K562 (cell line): ENCODE measurements around the gene ZNF556. TPM values are rescaled to one million over a fixed set of nuclear protein-coding genes. Genes with fewer than 3 reads are reported as not detected.

Source experiments
- ATF1 ChIP-seq, 2 experiments: fragments of 450-650 bp in 1 of 2; IDR thresholded peaks; 2 replicates each; pipeline ENCODE4 v1.6.1; 2016; ENCODE audit warnings: missing compliant biosample characterization in 1 of 2, missing genetic modification characterization in 1 of 2
- ATF6 ChIP-seq: sonication (generic); formaldehyde crosslinking; IDR thresholded peaks from 2 replicates; pipeline ENCODE4 v1.4.0; 2020; ENCODE audit warnings: mild to moderate bottlenecking, missing genetic modification reagents
- EWSR1 ChIP-seq: fragments of 450-650 bp; IDR thresholded peaks from 2 replicates; pipeline ENCODE4 v1.6.1; 2018; ENCODE audit warnings: borderline replicate concordance, mild to moderate bottlenecking, low read depth, moderate library complexity; ENCODE audit not compliant: partially characterized antibody
- FOXO4 ChIP-seq: fragments of 450-650 bp; formaldehyde crosslinking; IDR thresholded peaks from 2 replicates; pipeline ENCODE4 v1.4.0; 2020; ENCODE audit warnings: mild to moderate bottlenecking, moderate library complexity
- FOXP1 ChIP-seq: sonication (generic); formaldehyde crosslinking; IDR thresholded peaks from 2 replicates; pipeline ENCODE4 v1.8.0; 2022; ENCODE audit warnings: mild to moderate bottlenecking, missing genetic modification reagents
- GTF2A2 ChIP-seq: IDR thresholded peaks from 2 replicates; pipeline ENCODE4 v1.6.1; 2016; ENCODE audit warnings: mild to moderate bottlenecking, missing genetic modification characterization, missing compliant biosample characterization
- LCOR ChIP-seq: sonication (generic); formaldehyde crosslinking; IDR thresholded peaks from 2 replicates; pipeline ENCODE4 v1.8.0; 2022; ENCODE audit warnings: mild to moderate bottlenecking, missing genetic modification reagents
- MCM3 ChIP-seq: fragments of 450-650 bp; IDR thresholded peaks from 2 replicates; pipeline ENCODE4 v1.6.1; 2016
- NEUROD1 ChIP-seq: fragments of 150-350 bp; IDR thresholded peaks from 2 replicates; pipeline ENCODE4 v1.6.1; 2014; ENCODE audit warnings: borderline replicate concordance, low read length, low read depth; ENCODE audit not compliant: partially characterized antibody
- NR3C1 ChIP-seq: sonication (generic); formaldehyde crosslinking; IDR thresholded peaks from 2 replicates; pipeline ENCODE4 v1.8.1; 2022; ENCODE audit warnings: missing genetic modification reagents
- PCBP1 ChIP-seq: fragments of 200-400 bp; formaldehyde crosslinking; IDR thresholded peaks from 2 replicates; pipeline ENCODE4 v1.6.1; 2018; ENCODE audit warnings: mild to moderate bottlenecking, low read depth, low read length; ENCODE audit not compliant: poor library complexity, severe bottlenecking
- POLR2AphosphoS5 ChIP-seq: IDR thresholded peaks from 2 replicates; pipeline ENCODE4 v1.6.1; 2011; ENCODE audit warnings: mild to moderate bottlenecking, low read depth, low read length, moderate library complexity; ENCODE audit not compliant: control insufficient read depth, insufficient read depth
- POU5F1 ChIP-seq: fragments of 150-350 bp; IDR thresholded peaks from 2 replicates; pipeline ENCODE4 v1.6.1; 2014; ENCODE audit warnings: borderline replicate concordance, low read length, low read depth, mild to moderate bottlenecking; ENCODE audit not compliant: partially characterized antibody
- TSC22D4 ChIP-seq: fragments of 450-650 bp; IDR thresholded peaks from 2 replicates; pipeline ENCODE4 v1.6.1; 2016; ENCODE audit warnings: missing genetic modification characterization, missing biosample characterization, control low read depth
- ZNF121 ChIP-seq: sonication (generic); formaldehyde crosslinking; conservative IDR thresholded peaks from 2 replicates; pipeline ENCODE4 v1.8.0; 2022; ENCODE audit warnings: missing genetic modification reagents
- ZNF143 ChIP-seq: sonication (generic); formaldehyde crosslinking; IDR thresholded peaks from 2 replicates; pipeline ENCODE4 v1.9.0; 2022; ENCODE audit warnings: mild to moderate bottlenecking, missing genetic modification reagents
- ZNF436 ChIP-seq: fragments of 250-450, 450-650 bp; sonication (Bioruptor Pico); formaldehyde crosslinking; IDR thresholded peaks from 2 replicates; pipeline ENCODE4 v1.7.0; 2020; ENCODE audit warnings: mild to moderate bottlenecking
- ZNF445 ChIP-seq: fragments of 250-450 bp; sonication (Bioruptor Pico); IDR thresholded peaks from 2 replicates; pipeline ENCODE4 v1.4.0; 2020; ENCODE audit warnings: low read depth, mild to moderate bottlenecking, moderate library complexity
- ZNF586 ChIP-seq: fragments of 450-650 bp; formaldehyde crosslinking; conservative IDR thresholded peaks from 2 replicates; pipeline ENCODE4 v1.4.0; 2020; ENCODE audit warnings: mild to moderate bottlenecking, moderate library complexity
- ZNF780A ChIP-seq: fragments of 250-450 bp; sonication (Bioruptor Pico); IDR thresholded peaks from 2 replicates; pipeline ENCODE4 v1.5.0; 2021; ENCODE audit warnings: mild to moderate bottlenecking
- polyA plus RNA-seq, 8 experiments: library from polyadenylated mRNA; depleted of rRNA in 4 of 8; stranded (reverse) in 5 of 8; unstranded in 3 of 8; fragments of >200 nt; fragmentation: Nextera tagmentation in 2 of 8; fragmentation: Illumina TruSeq in 1 of 8; extraction: Ambion mirVana in 2 of 8; extraction: Trizol in 1 of 8; gene quantifications; 2 replicates each; pipeline versions ENCODE4 v1.2.1 to v1.2.3, GENCODE V29; 2011 to 2014; ENCODE audit warnings: inconsistent platforms in 1 of 8, missing spikeins in 1 of 8
- total RNA-seq, 7 experiments: library from RNA; depleted of rRNA in 6 of 7; stranded (reverse); fragments of >200 nt in 6 of 7; fragmentation: Illumina TruSeq in 2 of 7; extraction: Trizol in 2 of 7; gene quantifications; 2 replicates each; pipeline versions ENCODE4 v1.2.1 to v1.2.3, GENCODE V29; 2011 to 2021; ENCODE audit warnings: low replicate concordance in 1 of 7
- TF ChIP-seq, protein P1 (sequence below): fragments of 450-650 bp; IDR thresholded peaks from 2 replicates; pipeline ENCODE4 v1.6.1; 2016; ENCODE audit warnings: missing biosample characterization, missing genetic modification characterization
- TF ChIP-seq, protein P2 (sequence below): fragments of 450-650 bp; formaldehyde crosslinking; IDR thresholded peaks from 2 replicates; pipeline ENCODE4 v1.4.0; 2020; ENCODE audit warnings: mild to moderate bottlenecking

Gene ZNF556
- total and polyA plus RNA-seq, 9 of the 15 experiments (the other 6 are each of a cell fraction or from before 2014, with no cell fraction given), result 0.01 to 0.36 (median 0.10) TPM; not detected in 1

DNA sequence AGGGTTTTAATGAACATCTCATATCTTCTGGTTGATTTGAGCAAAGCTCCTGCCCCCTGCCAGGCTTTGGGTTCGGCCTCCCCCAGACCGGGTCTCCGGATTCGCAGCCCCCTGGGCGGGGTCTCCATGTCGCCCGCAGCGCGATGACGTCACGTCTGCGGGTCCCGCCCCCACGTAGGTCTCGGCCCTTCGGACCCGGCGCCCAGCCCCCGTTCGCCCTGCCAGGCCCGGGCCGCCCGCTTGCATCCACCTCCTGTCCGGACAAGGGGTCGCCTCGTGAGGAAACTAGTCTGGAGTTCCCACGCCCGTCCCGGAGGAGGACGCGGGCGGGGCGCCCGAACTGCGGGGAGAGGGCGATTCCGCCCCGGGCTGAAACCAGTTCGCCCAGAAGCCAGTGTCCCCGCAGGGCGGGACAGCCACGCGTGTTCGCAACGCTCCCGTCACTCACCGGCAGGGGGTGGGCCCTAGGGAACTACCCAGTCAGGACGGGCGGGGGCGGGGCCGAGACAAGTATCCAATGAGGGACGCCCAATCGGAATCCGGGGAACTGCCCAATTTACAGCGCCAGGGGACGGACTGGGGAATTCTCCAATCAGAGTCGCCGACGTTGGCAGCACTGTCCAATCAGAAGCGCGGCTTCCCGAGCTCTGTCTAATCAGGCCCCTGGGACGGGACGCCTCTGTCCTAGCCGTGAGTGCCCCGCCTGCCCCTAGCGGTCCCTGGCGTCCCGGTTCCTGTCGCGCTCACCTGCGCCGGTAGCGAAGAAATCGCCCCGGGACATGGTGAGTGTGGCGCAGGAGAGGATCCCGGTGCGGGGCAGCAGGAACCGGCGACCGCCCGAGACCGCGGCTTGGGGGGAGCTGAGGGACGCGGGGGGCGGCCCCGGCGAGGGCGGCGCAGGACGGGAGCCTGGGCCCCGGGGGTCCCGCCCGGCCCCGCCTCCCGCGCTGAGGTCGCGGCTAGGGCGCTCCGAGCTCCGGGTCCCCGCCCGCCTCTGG lies 26.0 kb upstream of the ZNF556 start, which contains the start of gene ZNF555 (continued):
- TF ChIP-seq, protein P1, sequence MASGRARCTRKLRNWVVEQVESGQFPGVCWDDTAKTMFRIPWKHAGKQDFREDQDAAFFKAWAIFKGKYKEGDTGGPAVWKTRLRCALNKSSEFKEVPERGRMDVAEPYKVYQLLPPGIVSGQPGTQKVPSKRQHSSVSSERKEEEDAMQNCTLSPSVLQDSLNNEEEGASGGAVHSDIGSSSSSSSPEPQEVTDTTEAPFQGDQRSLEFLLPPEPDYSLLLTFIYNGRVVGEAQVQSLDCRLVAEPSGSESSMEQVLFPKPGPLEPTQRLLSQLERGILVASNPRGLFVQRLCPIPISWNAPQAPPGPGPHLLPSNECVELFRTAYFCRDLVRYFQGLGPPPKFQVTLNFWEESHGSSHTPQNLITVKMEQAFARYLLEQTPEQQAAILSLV (tag), result no peak
- TF ChIP-seq GTF2A2 (tag), result no peak
- TF ChIP-seq EWSR1, result no peak
- 0 out of 2 replicates have a peak, but pooled peaks have one; percentile 20 for TF ChIP-seq POLR2AphosphoS5
- peak; percentile 85 for TF ChIP-seq LCOR
- no peak for TF ChIP-seq PCBP1
- peak; percentile 54 for TF ChIP-seq ATF1 (CRISPR knock-in tag; IDR thresholded peaks at IDR 0.05)
- TF ChIP-seq ATF1 (tag; IDR thresholded peaks at IDR 0.05), result peak; percentile 97
- TF ChIP-seq ZNF121 (CRISPR knock-in tag), result no peak
- TF ChIP-seq ZNF586 (CRISPR knock-in tag), result no peak
- TF ChIP-seq ZNF436 (CRISPR knock-in tag), result no peak
- TF ChIP-seq POU5F1, result no peak
- TF ChIP-seq ZNF780A (CRISPR knock-in tag), result peak; percentile 67; the same call in 1 of the 2 replicates
- no peak for TF ChIP-seq ZNF143
- TF ChIP-seq, protein P2, sequence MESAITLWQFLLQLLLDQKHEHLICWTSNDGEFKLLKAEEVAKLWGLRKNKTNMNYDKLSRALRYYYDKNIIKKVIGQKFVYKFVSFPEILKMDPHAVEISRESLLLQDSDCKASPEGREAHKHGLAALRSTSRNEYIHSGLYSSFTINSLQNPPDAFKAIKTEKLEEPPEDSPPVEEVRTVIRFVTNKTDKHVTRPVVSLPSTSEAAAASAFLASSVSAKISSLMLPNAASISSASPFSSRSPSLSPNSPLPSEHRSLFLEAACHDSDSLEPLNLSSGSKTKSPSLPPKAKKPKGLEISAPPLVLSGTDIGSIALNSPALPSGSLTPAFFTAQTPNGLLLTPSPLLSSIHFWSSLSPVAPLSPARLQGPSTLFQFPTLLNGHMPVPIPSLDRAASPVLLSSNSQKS (CRISPR knock-in tag), result no peak
- no peak; the same call in 1 of the 2 replicates for TF ChIP-seq ATF6 (CRISPR knock-in tag)
- no peak for TF ChIP-seq TSC22D4
- TF ChIP-seq MCM3, result no peak
- TF ChIP-seq NR3C1 (CRISPR knock-in tag), result 0 out of 2 replicates have a peak, but pooled peaks have one; percentile 30
- TF ChIP-seq FOXP1 (CRISPR knock-in tag), result no peak
- peak; percentile 97 for TF ChIP-seq NEUROD1
- TF ChIP-seq ZNF445 (CRISPR knock-in tag), result no peak
- no peak for TF ChIP-seq FOXO4
